GM12874 (cell line): ENCODE data around the gene ABCA9.

Experiments used
- TF ChIP-seq, protein P1 (sequence below): IDR thresholded peaks from 2 replicates; pipeline ENCODE4 v1.5.1; 2011; ENCODE audit warnings: low read depth, mild to moderate bottlenecking, control low read depth, low read length, moderate library complexity; ENCODE audit not compliant: insufficient read depth

The ABCA9 gene

DNA sequence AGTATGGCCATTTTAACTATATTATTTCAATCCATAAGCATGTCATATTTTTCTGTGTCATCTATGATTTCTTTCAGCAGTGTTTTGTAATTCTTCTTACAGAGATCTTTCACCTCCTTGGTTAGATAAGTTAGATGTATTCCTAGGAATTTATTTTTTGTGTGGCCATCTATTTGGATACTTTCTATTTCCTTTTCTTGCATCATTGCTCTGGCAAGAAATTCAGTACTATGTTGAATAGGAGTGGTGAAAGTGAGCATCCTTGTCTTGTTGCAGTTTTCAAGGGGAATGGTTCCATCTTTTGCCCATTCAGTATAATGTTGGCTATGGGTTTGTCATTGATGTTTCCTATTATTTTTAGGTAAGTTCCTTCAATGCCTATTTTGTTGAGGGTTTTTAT lies 15.1 kb upstream of the ABCA9 start:
- TF ChIP-seq, protein P1, sequence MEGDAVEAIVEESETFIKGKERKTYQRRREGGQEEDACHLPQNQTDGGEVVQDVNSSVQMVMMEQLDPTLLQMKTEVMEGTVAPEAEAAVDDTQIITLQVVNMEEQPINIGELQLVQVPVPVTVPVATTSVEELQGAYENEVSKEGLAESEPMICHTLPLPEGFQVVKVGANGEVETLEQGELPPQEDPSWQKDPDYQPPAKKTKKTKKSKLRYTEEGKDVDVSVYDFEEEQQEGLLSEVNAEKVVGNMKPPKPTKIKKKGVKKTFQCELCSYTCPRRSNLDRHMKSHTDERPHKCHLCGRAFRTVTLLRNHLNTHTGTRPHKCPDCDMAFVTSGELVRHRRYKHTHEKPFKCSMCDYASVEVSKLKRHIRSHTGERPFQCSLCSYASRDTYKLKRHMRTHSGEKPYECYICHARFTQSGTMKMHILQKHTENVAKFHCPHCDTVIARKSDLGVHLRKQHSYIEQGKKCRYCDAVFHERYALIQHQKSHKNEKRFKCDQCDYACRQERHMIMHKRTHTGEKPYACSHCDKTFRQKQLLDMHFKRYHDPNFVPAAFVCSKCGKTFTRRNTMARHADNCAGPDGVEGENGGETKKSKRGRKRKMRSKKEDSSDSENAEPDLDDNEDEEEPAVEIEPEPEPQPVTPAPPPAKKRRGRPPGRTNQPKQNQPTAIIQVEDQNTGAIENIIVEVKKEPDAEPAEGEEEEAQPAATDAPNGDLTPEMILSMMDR, result no peak

DNA sequence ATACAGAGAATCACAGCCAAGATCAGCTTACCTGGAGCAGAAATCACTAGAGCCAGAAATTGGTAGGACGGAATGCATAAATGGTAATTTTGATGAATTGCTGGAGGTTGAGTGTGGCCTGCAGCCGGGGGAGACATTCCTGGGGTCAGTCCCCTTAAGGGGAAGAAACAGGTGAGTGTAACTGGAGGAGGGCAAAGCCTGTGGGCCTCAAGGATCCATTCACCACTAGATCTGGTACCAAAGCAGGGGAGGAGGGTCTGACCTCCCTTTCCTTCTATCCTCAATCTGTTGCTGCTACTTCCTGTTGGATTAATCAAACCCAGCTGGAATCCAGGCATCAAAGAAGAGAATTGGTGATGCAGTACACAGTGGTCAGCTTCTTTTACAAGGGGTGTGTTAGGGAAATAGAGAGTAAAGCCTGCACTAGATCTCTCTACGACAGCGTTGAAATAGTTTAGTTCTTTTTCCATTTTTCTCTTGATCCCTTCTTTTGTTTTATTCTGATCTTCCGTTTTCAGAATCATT lies 8.6 kb upstream of the ABCA9 start:
- TF ChIP-seq, protein P1, result no peak

DNA sequence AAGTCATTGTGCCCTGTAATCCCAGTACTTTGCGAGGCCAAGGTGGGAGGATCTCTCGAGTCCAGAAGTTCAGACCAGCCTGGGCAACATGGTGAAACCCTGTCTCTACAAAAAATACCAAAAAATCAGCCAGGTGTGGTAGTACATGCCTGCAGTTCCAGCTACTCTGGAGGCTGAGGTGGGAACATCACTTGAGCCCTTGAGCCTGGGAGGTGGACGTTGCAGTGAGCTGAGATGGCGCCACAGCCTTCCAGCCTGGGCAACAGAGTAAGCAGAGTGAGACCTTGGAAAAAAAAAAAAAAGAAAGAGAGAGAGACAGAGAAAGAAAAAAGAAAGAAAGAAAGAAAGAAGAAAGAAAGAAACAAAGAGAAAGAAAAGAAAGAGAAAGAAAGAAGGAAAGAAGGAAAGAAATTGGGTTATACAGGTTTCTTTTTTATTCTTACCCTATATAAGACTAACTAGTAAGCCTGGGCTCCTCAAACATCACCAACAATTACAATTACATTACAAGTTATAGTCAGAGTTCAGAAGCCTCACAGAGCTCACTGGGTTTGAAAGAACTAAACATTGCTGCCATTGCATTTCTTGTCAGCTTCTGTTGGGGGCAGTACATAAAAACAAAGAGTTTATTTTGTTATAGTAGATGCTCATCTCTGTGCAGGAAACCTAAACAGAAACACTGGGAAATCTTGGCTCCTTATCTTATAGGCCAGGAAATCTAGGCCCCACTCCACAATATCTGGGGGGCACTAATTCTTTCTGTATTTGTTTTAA lies 6.7 kb upstream of the ABCA9 start:
- TF ChIP-seq, protein P1, result no peak

DNA sequence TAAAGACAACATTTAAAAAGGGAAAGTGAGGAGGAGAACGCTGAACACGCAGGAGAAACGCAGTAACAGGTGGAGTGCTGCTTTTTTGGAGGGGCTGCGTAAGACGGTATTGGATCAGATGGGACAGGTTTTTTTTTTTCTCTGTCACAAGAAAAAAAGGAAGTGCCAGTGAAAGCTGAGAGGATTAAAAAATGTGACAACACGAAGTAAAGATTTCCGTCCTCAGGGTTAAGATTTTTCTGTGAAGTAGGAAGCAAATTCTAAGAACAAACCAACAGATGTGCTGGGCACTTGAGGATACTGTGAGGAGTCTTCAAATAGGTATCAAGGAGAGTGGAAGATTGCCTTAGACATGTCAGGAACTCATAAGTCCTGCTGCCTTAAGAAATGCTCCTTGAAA lies 5.8 kb upstream of the ABCA9 start:
- TF ChIP-seq, protein P1, result no peak

DNA sequence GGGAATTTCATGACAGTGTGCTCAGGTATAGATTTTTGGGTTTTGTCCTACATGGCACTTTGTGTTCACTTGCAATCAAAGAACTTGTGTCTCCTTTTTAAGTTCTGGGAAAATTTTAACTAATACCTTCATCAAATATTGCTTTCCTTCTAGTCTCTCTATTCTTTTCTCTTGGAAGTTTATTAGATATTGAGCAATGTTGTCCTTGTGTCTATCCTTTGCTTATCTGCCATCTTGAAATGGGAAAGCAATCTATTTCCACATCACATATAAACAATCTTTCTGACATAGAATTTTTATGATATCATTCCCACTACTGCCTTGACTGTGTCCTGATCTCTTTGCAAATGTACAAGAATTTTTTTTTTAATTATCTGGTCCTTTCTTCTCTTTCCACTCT lies 4.4 kb upstream of the ABCA9 start:
- TF ChIP-seq, protein P1, result no peak

DNA sequence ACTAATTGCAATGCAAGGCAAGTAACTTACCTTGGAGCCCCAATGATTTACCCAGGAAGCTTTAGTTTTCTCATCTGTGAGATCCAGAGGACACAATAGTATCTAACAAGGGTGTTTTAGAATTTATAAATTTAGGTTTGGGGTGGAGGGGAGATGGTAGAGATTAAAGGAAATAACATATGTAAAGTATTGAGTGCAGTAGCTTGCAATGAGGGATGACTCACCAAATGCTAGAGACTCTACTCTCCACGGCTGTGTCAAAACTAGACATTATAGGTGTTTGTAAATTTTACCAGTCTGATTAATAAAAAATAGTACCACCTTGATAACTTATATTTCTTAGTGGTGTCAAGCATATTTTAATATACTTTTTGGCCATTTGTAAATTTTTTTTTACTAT lies 3.7 kb upstream of the ABCA9 start:
- TF ChIP-seq, protein P1, result no peak

DNA sequence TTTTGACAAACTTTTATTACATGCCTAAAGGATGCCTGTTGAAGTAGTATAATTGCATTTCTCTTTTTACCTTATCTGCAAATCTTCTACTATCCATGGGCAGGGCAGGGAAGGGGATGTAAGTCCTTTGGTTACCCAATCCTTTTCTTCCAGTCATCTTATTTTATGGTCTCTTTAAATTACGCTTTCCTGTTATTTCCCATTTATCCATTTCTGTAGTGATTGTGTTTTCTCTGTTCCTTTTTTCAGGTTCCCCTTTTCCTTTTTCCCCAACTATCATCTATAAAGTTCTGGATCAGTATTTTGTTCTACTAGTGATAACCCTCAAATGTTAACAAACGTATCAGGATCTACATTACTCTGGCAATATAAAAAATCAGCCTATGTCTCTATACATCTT lies 3.3 kb upstream of the ABCA9 start:
- TF ChIP-seq, protein P1, result no peak
